K562 (cell line): ENCODE measurements around the gene LAG3. TPM values are rescaled to one million over a fixed set of nuclear protein-coding genes. Genes with fewer than 3 reads are reported as not detected.

Experiments
- ATAC-seq: fragments of 200-7000 bp; cut with Tn5 transposase; 3 replicates; pipeline ENCODE4 v1.9.1; 2020; ENCODE audit warnings: moderate library complexity
- BruUV-seq: library from RNA; stranded (reverse); fragments of 400-500 nt; replicated peaks from 2 replicates; lab custom pipeline; 2021; lab: Mats Ljungman, UMichigan
- CTCF ChIA-PET: fragments of 300-600 bp; formaldehyde crosslinking; extraction: SDS; loops from one replicate; lab custom pipeline; 2021; ENCODE audit warnings: low intra/inter-chr PET ratio; lab: Yijun Ruan, JAX
- POLR2A ChIA-PET: fragments of 300-600, 350-650 bp; sonication (Branson Sonifier 250); formaldehyde crosslinking; extraction: SDS; loops from one replicate; lab custom pipeline; 2021; ENCODE audit warnings: antibody characterized with exemption, inconsistent platforms; lab: Yijun Ruan, JAX
- DNase-seq, 4 experiments: peaks; one replicate each; pipeline versions ENCODE4 v3.0.0 to v3.0.0-alpha.2; 2011 to 2018; ENCODE audit warnings: low spot score in 3 of 4, mixed read lengths in 3 of 4; ENCODE audit errors: extremely low read depth in 1 of 4
- FAIRE-seq: peaks from 2 replicates; lab custom pipeline; 2011; peaks lifted over from hg19 to GRCh38; lab: Jason Lieb, UNC
- H2AFZ ChIP-seq: 2 replicates; pipeline ENCODE4 v1.6.0; 2011; ENCODE audit warnings: low read depth, low read length, control low read depth, inconsistent platforms
- H3K27ac ChIP-seq: fragments of 200-600 bp; 3 replicates; pipeline ENCODE4 v1.8.0; 2011; ENCODE audit warnings: low read depth, mild to moderate bottlenecking, control low read depth, inconsistent platforms, low read length, moderate library complexity, mixed read lengths; ENCODE audit errors: extremely low read depth
- H3K27me3 ChIP-seq, 2 experiments: fragments of 300-600 bp in 1 of 2; 2 replicates in 1 of 2; 3 replicates in 1 of 2; pipeline versions ENCODE4 v1.6.0 to v1.8.0; 2011; ENCODE audit warnings: inconsistent platforms in 2 of 2, low read length in 2 of 2, mild to moderate bottlenecking in 1 of 2, mixed read lengths in 1 of 2, moderate library complexity in 1 of 2; ENCODE audit not compliant: control insufficient read depth in 2 of 2, insufficient read depth in 2 of 2
- H3K36me3 ChIP-seq: fragments of 300-600 bp; 3 replicates; pipeline ENCODE4 v1.8.0; 2011; ENCODE audit warnings: mild to moderate bottlenecking, low read length, inconsistent platforms; ENCODE audit not compliant: control insufficient read depth, insufficient read depth
- H3K4me1 ChIP-seq, 2 experiments: fragments of 200-600 bp in 1 of 2; replicated peaks in 1 of 2; 2 replicates in 1 of 2; 3 replicates in 1 of 2; pipeline versions ENCODE4 v1.5.1 to v1.8.0; 2011; ENCODE audit warnings: inconsistent platforms in 2 of 2, low read length in 2 of 2, mild to moderate bottlenecking in 1 of 2, mixed read lengths in 1 of 2, moderate library complexity in 1 of 2; ENCODE audit not compliant: control insufficient read depth in 2 of 2, insufficient read depth in 2 of 2
- H3K4me2 ChIP-seq: 2 replicates; pipeline ENCODE4 v1.6.1; 2011; ENCODE audit warnings: low read length, control low read depth, inconsistent platforms, mixed read lengths; ENCODE audit not compliant: insufficient read depth
- H3K4me3 ChIP-seq: fragments of 200-600 bp; sonication (generic), shearing (Covaris generic); 2 replicates; pipeline ENCODE4 v1.5.1; 2016; ENCODE audit warnings: control low read depth, inconsistent platforms
- H3K79me2 ChIP-seq: fragments of 200-600 bp; 3 replicates; pipeline ENCODE4 v1.8.0; 2011; ENCODE audit warnings: low read length, inconsistent platforms; ENCODE audit not compliant: control insufficient read depth, insufficient read depth
- H3K9ac ChIP-seq, 2 experiments: 2 replicates each; pipeline versions ENCODE4 v1.6.0 to v1.6.1; 2011; ENCODE audit warnings: low read depth in 2 of 2, low read length in 2 of 2, control low read depth in 1 of 2, inconsistent platforms in 1 of 2, mild to moderate bottlenecking in 1 of 2, mixed read lengths in 1 of 2; ENCODE audit not compliant: insufficient read depth in 1 of 2
- H3K9me1 ChIP-seq: one replicate; pipeline ENCODE4 v1.6.0; 2011; ENCODE audit warnings: inconsistent platforms, mild to moderate bottlenecking, low read length, moderate library complexity; ENCODE audit not compliant: control insufficient read depth, insufficient read depth
- H3K9me3 ChIP-seq: replicated peaks from 2 replicates; pipeline ENCODE4 v1.5.1; 2011; ENCODE audit warnings: low read depth, low read length, inconsistent platforms; ENCODE audit not compliant: control insufficient read depth, insufficient read depth
- H4K20me1 ChIP-seq: replicated peaks from 2 replicates; pipeline ENCODE4 v1.6.1; 2011; ENCODE audit warnings: low read length, inconsistent platforms, mixed read lengths; ENCODE audit not compliant: control insufficient read depth, insufficient read depth
- FOSL1 ChIP-seq: fragments of 200-800 bp; sonication (Bioruptor generic); conservative IDR thresholded peaks from 2 replicates; pipeline ENCODE4 v1.6.1; 2016; ENCODE audit warnings: missing genetic modification characterization, missing compliant biosample characterization
- RBFOX2 ChIP-seq: fragments of 200-400 bp; formaldehyde crosslinking; IDR thresholded peaks from 2 replicates; pipeline ENCODE4 v1.6.1; 2017; ENCODE audit warnings: low read depth, mild to moderate bottlenecking, low read length, moderate library complexity
- SIN3A ChIP-seq, 2 experiments: fragments of 150-350 bp in 1 of 2; IDR thresholded peaks; 2 replicates each; pipeline ENCODE4 v1.6.1; 2011 to 2016; ENCODE audit warnings: borderline replicate concordance in 2 of 2, low read depth in 2 of 2, low read length in 2 of 2, mild to moderate bottlenecking in 2 of 2, moderate library complexity in 2 of 2; ENCODE audit not compliant: control insufficient read depth in 1 of 2
- ZNF79 ChIP-seq: fragments of 250-450 bp; sonication (Bioruptor Pico); IDR thresholded peaks from 2 replicates; pipeline ENCODE4 v1.4.0; 2020; ENCODE audit warnings: low read depth, mild to moderate bottlenecking, moderate library complexity
- WGBS: fragments of 100-300 bp; shearing (Covaris generic); methylation state at CpG from one replicate; pipeline ENCODE4 v1.1.6; 2016; ENCODE audit warnings: low coverage, mixed read lengths; ENCODE audit not compliant: insufficient coverage; ENCODE audit errors: missing lambda C conversion rate; 5-methylcytosine and 5-hydroxymethylcytosine counted together
- in situ Hi-C: fragments of 300-500 bp; cut with MboI; formaldehyde crosslinking; loops from 4 replicates; pipeline ENCODE4 v1.15.0; 2018; ENCODE audit warnings: inconsistent platforms, mixed read lengths
- intact Hi-C: fragments of 100-400 bp; cut with micrococcal nuclease; formaldehyde crosslinking; loops from 2 replicates; pipeline ENCODE4 v1.14.2; 2022
- polyA plus RNA-seq, 8 experiments: library from polyadenylated mRNA; depleted of rRNA in 4 of 8; stranded (reverse) in 5 of 8; unstranded in 3 of 8; fragments of >200 nt; fragmentation: Nextera tagmentation in 2 of 8; fragmentation: Illumina TruSeq in 1 of 8; extraction: Ambion mirVana in 2 of 8; extraction: Trizol in 1 of 8; gene quantifications; 2 replicates each; pipeline versions ENCODE4 v1.2.1 to v1.2.3, GENCODE V29; 2011 to 2014; ENCODE audit warnings: inconsistent platforms in 1 of 8, missing spikeins in 1 of 8
- total RNA-seq, 7 experiments: library from RNA; depleted of rRNA in 6 of 7; stranded (reverse); fragments of >200 nt in 6 of 7; fragmentation: Illumina TruSeq in 2 of 7; extraction: Trizol in 2 of 7; gene quantifications; 2 replicates each; pipeline versions ENCODE4 v1.2.1 to v1.2.3, GENCODE V29; 2011 to 2021; ENCODE audit warnings: low replicate concordance in 1 of 7

The LAG3 gene
- total and polyA plus RNA-seq, 9 of the 15 experiments (the other 6 are each of a cell fraction or from before 2014, with no cell fraction given), result 0.07 to 0.66 (median 0.09) TPM; not detected in 1

DNA sequence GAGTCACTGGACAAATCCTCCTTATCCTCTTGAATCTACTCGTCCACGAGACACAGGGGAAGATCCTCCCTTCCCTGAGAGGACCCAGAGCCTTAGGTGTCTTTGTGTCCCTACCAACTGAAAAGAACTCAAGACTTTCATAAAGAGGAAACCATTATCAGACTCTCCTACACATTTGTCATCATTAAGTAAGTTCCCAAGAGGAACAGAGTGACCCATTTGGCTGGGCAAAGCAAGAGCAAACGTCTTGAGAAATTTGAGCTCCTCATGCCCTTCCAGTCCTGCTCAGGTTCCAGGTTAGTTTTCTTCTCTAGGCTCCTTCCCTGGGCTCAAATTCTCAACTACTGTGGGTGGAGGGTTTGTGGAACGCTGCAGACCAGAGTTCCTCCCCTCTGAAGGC, 25.1 kb upstream of the LAG3 start:
- H3K9me1 ChIP-seq, result peaks cover 3% of the 10 kb centered on the region
- TF ChIP-seq FOSL1 (tag) (peak; percentile 46; the same call in 1 of the 2 replicates), SIN3A (IDR thresholded peaks at IDR 0.05; ENCODE audit: borderline replicate concordance in 2 of 2, control insufficient read depth in 1 of 2, low read depth in 2 of 2, low read length in 2 of 2) (no peak)
- in situ Hi-C loops, result no loop called here

DNA sequence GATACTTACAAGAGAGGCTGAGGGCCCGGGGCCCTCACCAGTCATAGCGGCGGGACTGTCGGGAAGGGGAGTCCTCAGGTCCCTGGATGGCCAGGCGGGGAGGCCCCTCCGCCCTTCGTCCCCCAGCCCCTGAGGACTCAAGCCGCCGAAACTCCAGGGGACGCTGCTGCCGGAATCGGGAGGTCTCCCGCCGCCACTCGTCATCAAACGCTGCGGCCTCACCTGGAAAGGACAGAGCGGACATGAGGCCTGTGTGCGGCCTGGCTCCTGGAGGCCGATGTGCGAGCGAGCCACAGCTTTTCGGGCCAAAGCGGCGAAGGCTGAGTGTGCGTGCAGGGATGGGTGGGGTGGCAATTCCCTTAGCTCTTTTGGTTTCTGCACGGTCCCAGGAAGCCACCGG, 23.6 kb upstream of the LAG3 start:
- in situ Hi-C loops, result no loop called here
- Histone ChIP-seq H3K27me3 (no peaks in the 10 kb centered on the region), H3K9me1 (peaks cover 3% of the 10 kb centered on the region), H4K20me1 (peaks cover 5% of the 10 kb centered on the region; the same call in 1 of the 2 replicates), H3K4me2 (no peak overlapping the region), H3K79me2 (peaks cover 31% of the 10 kb centered on the region), H3K4me3 (no peak overlapping the region), H3K27ac (no peak overlapping the region), H3K36me3 (peaks cover 65% of the 10 kb centered on the region; the same call in 2 of the 3 replicates), H3K4me1 (peaks cover 28 to 29% of the 10 kb centered on the region in 2 experiments), H2AFZ (no peak overlapping the region), H3K9me3 (no peaks in the 10 kb centered on the region), H3K9ac (no peak overlapping the region)
- no TSS peak for BruUV-seq
- intact Hi-C loops, result no loop called here
- DNase-seq (no peak), FAIRE-seq (no peak), ATAC-seq (no peak)
- ChIA-PET CTCF (no interaction called here), POLR2A (interaction anchor here (0.6 to 0.9 kb wide), 2 partner anchors 11 to 62 kb away, joined by 3 to 4 read pairs; no protein-coding TSS in a partner anchor)
- 91% methylated on average over 7 of the region's 28 CpGs for WGBS
- no peak for TF ChIP-seq ZNF79
- TF ChIP-seq RBFOX2, result peak; percentile 49

More for the DNA sequence above, 25.1 kb upstream of the LAG3 start:
- peaks cover 20% of the 10 kb centered on the region for H3K79me2 ChIP-seq
- peak overlapping the region; percentile 56; the same call in 2 of the 3 replicates for H3K27ac ChIP-seq
- ChIA-PET POLR2A (interaction anchor here (1.5 kb wide), 1 partner anchor 23 kb away, joined by 3 read pairs; the partner anchor contains the start of gene COPS7A), CTCF (no interaction called here)
- DNase-seq, result no peak
- intact Hi-C loops, result no loop called here
- FAIRE-seq, result no peak
- H2AFZ ChIP-seq, result no peak overlapping the region
- H3K4me1 ChIP-seq, result peaks cover 16 to 29% of the 10 kb centered on the region in 2 experiments; a peak in 4 of 5 replicates
- 14% methylated on average over 3 of the region's 4 CpGs for WGBS
- H3K4me2 ChIP-seq, result no peak overlapping the region
- no peaks in the 10 kb centered on the region for H3K9me3 ChIP-seq
- no peak overlapping the region for H3K4me3 ChIP-seq
- ATAC-seq, result no peak; the same call in 2 of the 3 replicates
- peaks cover 65% of the 10 kb centered on the region; the same call in 2 of the 3 replicates for H3K36me3 ChIP-seq
- H3K9ac ChIP-seq, result peak overlapping the region in 1 of 2 experiments; percentile 64; a peak in 1 of 4 replicates
- H3K27me3 ChIP-seq, result no peaks in the 10 kb centered on the region
- peaks cover 5% of the 10 kb centered on the region; the same call in 1 of the 2 replicates for H4K20me1 ChIP-seq
- no TSS peak for BruUV-seq
